LNCAP (cell line): ENCODE measurements around the gene PRDM1.

Experiments used
- CTCF ChIP-seq: fragments of 450-650 bp; IDR thresholded peaks from 2 replicates; pipeline ENCODE4 v1.5.1; 2017; ENCODE audit warnings: mild to moderate bottlenecking

PRDM1 gene

GRCh38 chr6:106126482-106126881 lies 40.3 kb downstream of the PRDM1 start:
- TF ChIP-seq CTCF: no peak

GRCh38 chr6:106128981-106129781 lies 43.0 kb downstream of the PRDM1 start:
- TF ChIP-seq CTCF: no peak

GRCh38 chr6:106132153-106132698 lies 46.1 kb downstream of the PRDM1 start:
- no peak for TF ChIP-seq CTCF

- TF ChIP-seq CTCF: no peak
Measured at GRCh38 chr6:106133040-106133439, 46.9 kb downstream of the PRDM1 start.

DNA sequence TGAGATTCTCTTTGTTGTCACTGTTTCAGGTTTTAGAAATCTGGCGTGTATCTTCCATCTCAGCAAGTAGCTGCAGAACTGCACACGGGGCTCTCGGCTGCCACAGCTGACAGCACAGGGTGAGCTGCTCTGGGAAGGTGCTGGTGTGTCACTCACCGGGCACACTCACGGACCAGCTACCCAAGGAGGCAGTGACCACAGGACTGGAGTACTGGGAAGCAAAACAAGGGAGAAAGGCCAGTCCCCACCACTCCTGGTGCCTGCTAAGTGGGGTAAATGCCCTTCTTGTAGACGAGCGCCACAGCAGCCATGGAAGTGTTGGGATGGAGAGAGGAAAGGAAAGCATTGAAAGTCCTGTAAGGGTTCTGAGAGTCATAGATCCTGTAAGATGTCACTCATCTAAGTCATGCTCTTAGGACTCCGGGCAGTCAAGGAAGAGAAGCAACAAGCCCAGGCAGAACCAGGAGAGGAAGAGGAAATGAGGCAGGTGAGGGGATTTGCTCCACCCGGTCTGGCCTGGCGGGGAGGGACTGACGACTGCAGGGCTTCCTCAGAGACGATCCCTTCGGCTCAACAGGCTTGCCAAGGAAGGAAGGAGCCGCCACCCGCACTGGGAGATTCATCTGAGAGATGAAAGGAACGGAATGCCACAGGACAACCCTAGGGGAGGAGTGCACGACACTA lies 48.1 kb downstream of the PRDM1 start:
- no peak for TF ChIP-seq CTCF

DNA sequence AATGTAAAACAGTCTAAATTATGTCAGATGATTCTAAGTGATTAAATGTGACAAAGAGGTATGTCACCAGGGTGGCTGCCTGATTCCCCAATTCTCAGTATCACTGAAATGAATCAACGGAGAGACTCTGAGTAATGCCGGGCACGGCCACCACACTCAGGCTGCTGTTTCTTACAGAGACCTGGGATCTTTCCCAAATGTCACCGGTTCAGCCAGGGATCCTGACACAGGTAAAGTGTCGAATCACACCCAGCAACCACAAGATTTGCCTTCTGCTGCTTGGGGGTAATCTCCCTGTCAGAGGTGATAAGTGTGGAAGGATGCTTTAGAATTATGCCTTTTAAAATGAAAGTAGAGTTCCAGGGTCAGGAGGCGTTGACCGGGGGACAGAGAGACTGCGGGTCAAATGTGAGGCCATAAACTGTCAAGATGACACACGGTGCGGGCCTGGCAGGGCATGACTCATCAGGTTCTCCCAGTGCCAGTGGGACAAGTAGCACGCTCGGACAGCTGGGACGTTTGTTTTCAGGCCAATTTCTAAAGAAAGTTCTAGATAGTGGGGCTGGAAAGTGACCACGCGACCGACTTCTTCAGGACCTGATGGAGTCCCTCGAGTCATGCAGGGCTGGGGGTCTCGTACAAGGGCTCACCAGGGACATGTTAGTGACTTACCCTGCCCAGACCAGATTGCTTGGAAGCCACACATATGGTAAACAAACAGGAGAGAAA lies 48.9 kb downstream of the PRDM1 start:
- no peak for TF ChIP-seq CTCF

DNA sequence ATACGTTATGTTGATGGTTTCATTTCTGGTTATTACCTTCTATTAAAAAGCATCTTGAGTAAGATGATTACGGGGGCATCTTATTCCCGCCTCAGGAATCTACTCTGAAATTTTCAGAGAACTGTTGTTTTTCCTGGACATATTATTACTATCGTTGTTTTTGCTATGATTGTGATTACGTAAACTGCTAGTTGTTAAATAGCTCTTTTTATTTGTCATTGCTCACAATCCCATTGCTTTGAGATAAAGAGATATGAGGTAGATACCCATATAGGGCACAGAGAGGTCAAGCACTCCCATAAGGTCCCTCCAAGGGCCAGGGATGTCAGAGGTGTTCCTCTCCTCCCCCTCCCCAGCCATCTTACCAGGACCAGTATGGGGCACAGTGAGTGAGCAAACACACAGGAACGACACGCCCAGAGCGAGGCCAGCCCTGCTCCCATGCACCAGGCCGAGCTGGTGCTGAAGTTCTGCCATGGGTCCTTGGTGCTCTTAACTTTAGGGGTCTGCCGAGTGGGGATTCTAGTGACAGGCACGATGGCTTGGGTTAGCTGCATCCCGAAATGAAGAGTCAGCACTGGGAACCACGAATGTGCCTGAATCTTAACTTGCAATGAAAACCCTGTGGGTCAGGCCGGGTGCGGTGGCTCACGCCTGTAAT lies 49.9 kb downstream of the PRDM1 start:
- TF ChIP-seq CTCF: no peak
